K562 (cell line): Measurements from ENCODE around the gene FOXRED2. TPM values are rescaled to one million over a fixed set of nuclear protein-coding genes. Genes with fewer than 3 reads are reported as not detected.
A peak's percentile ranks its signal among the peaks of the same experiment; 100 is the strongest.

Experiments used
- E2F1 ChIP-seq: sonication (generic); formaldehyde crosslinking; IDR thresholded peaks from 2 replicates; pipeline ENCODE4 v1.8.1; 2023; ENCODE audit warnings: mild to moderate bottlenecking, missing genetic modification reagents, moderate library complexity
- EWSR1 ChIP-seq: fragments of 450-650 bp; IDR thresholded peaks from 2 replicates; pipeline ENCODE4 v1.6.1; 2018; ENCODE audit warnings: borderline replicate concordance, mild to moderate bottlenecking, low read depth, moderate library complexity; ENCODE audit not compliant: partially characterized antibody
- FOSL1 ChIP-seq: fragments of 200-800 bp; sonication (Bioruptor generic); conservative IDR thresholded peaks from 2 replicates; pipeline ENCODE4 v1.6.1; 2016; ENCODE audit warnings: missing genetic modification characterization, missing compliant biosample characterization
- HOMEZ ChIP-seq: fragments of 250-450 bp; sonication (Bioruptor Pico); IDR thresholded peaks from 2 replicates; pipeline ENCODE4 v1.4.0; 2020; ENCODE audit warnings: mild to moderate bottlenecking, moderate library complexity
- ILF3 ChIP-seq: fragments of 450-650 bp; IDR thresholded peaks from 2 replicates; pipeline ENCODE4 v1.6.1; 2018; ENCODE audit warnings: antibody characterized with exemption, mild to moderate bottlenecking, moderate library complexity, borderline replicate concordance
- MXD1 ChIP-seq: fragments of 250-450 bp; sonication (Bioruptor Pico); IDR thresholded peaks from 2 replicates; pipeline ENCODE4 v1.8.0; 2021; ENCODE audit warnings: borderline replicate concordance, mild to moderate bottlenecking, moderate library complexity; ENCODE audit not compliant: poor library complexity, severe bottlenecking
- MXI1 ChIP-seq: IDR thresholded peaks from 2 replicates; pipeline ENCODE4 v1.6.1; 2011; ENCODE audit warnings: low read depth, mild to moderate bottlenecking, improper control_type of control experiment, low read length
- PHB2 ChIP-seq: fragments of 450-650 bp; IDR thresholded peaks from 2 replicates; pipeline ENCODE4 v1.6.1; 2017; ENCODE audit warnings: low read depth
- PKNOX1 ChIP-seq: fragments of 450-650 bp; IDR thresholded peaks from 2 replicates; pipeline ENCODE4 v1.6.1; 2016
- POU5F1 ChIP-seq: fragments of 150-350 bp; IDR thresholded peaks from 2 replicates; pipeline ENCODE4 v1.6.1; 2014; ENCODE audit warnings: borderline replicate concordance, low read length, low read depth, mild to moderate bottlenecking; ENCODE audit not compliant: partially characterized antibody
- PTTG1 ChIP-seq: fragments of 450-650 bp; IDR thresholded peaks from 2 replicates; pipeline ENCODE4 v1.6.1; 2016; ENCODE audit warnings: low read depth, mild to moderate bottlenecking, missing genetic modification characterization, missing compliant biosample characterization
- RREB1 ChIP-seq: fragments of 250-450 bp; sonication (Bioruptor Pico); IDR thresholded peaks from 2 replicates; pipeline ENCODE4 v1.4.0; 2020
- SMAD1 ChIP-seq: fragments of 150-350 bp; IDR thresholded peaks from 2 replicates; pipeline ENCODE4 v1.6.1; 2014; ENCODE audit warnings: low read length, low read depth; ENCODE audit not compliant: partially characterized antibody
- SRSF9 ChIP-seq: fragments of 200-400 bp; formaldehyde crosslinking; IDR thresholded peaks from 2 replicates; pipeline ENCODE4 v1.6.1; 2017; ENCODE audit warnings: low read depth, low read length, borderline replicate concordance
- ZC3H8 ChIP-seq: fragments of 450-650 bp; IDR thresholded peaks from 2 replicates; pipeline ENCODE4 v1.6.1; 2017
- ZNF232 ChIP-seq: sonication (generic); formaldehyde crosslinking; IDR thresholded peaks from 2 replicates; pipeline ENCODE4 v1.8.0; 2022; ENCODE audit warnings: mild to moderate bottlenecking, missing genetic modification reagents
- polyA plus RNA-seq, 8 experiments: library from polyadenylated mRNA; depleted of rRNA in 4 of 8; stranded (reverse) in 5 of 8; unstranded in 3 of 8; fragments of >200 nt; fragmentation: Nextera tagmentation in 2 of 8; fragmentation: Illumina TruSeq in 1 of 8; extraction: Ambion mirVana in 2 of 8; extraction: Trizol in 1 of 8; gene quantifications; 2 replicates each; pipeline versions ENCODE4 v1.2.1 to v1.2.3, GENCODE V29; 2011 to 2014; ENCODE audit warnings: inconsistent platforms in 1 of 8, missing spikeins in 1 of 8
- total RNA-seq, 7 experiments: library from RNA; depleted of rRNA in 6 of 7; stranded (reverse); fragments of >200 nt in 6 of 7; fragmentation: Illumina TruSeq in 2 of 7; extraction: Trizol in 2 of 7; gene quantifications; 2 replicates each; pipeline versions ENCODE4 v1.2.1 to v1.2.3, GENCODE V29; 2011 to 2021; ENCODE audit warnings: low replicate concordance in 1 of 7

FOXRED2 gene
- total and polyA plus RNA-seq, 9 of the 15 experiments (the other 6 are each of a cell fraction or from before 2014, with no cell fraction given): 2.8 to 48.4 (median 7.8) TPM

- TF ChIP-seq FOSL1 (no peak), MXI1 (peak; percentile 36; the same call in 1 of the 2 replicates), POU5F1 (peak; percentile 15), EWSR1 (no peak), SMAD1 (peak; percentile 14), ZNF232 (CRISPR knock-in tag) (no peak), ZC3H8 (no peak), MXD1 (CRISPR knock-in tag) (no peak), ILF3 (no peak), PKNOX1 (peak; percentile 96), PTTG1 (tag) (no peak), E2F1 (CRISPR knock-in tag) (0 out of 2 replicates have a peak, but pooled peaks have one; percentile 59), RREB1 (no peak), PHB2 (no peak), HOMEZ (CRISPR knock-in tag) (no peak), SRSF9 (no peak)
Observed at GRCh38 chr22:36528795-36529751, 22.2 kb upstream of the FOXRED2 start, which contains the start of gene EIF3D (continued).
